Lung (tissue), 12 donors: ENCODE measurements around the gene HBG1. TPM values are rescaled to one million over a fixed set of nuclear protein-coding genes. Genes with fewer than 3 reads are reported as not detected.

Experiments
- ATAC-seq: fragments of 200-7000 bp; cut with Tn5 transposase; one replicate; pipeline ENCODE4 v1.9.1; 2020; ENCODE audit warnings: moderate number of reproducible peaks; ENCODE audit not compliant: insufficient read depth, low FRiP score
- DNase-seq, 3 donors: peaks; one replicate each; pipeline ENCODE4 v3.0.0-alpha.2; 2013 to 2017
- H3K27ac ChIP-seq, 2 donors: one replicate each; pipeline ENCODE4 v1.5.1; 2013; ENCODE audit warnings: mild to moderate bottlenecking in 2 of 2, moderate library complexity in 2 of 2, control low read depth in 1 of 2, inconsistent platforms in 1 of 2, low read depth in 1 of 2, low read length in 1 of 2
- H3K27me3 ChIP-seq, 3 donors: one replicate each; pipeline ENCODE4 v1.5.1; 2013; ENCODE audit warnings: low read length in 2 of 3; ENCODE audit not compliant: control insufficient read depth in 3 of 3, insufficient read depth in 3 of 3
- H3K36me3 ChIP-seq, 4 donors: one replicate each; pipeline ENCODE4 v1.5.1; 2013; ENCODE audit warnings: low read length in 4 of 4, mild to moderate bottlenecking in 1 of 4, moderate library complexity in 1 of 4; ENCODE audit not compliant: control insufficient read depth in 4 of 4, insufficient read depth in 4 of 4
- H3K4me1 ChIP-seq, 5 donors: one replicate each; pipeline ENCODE4 v1.5.1; 2013; ENCODE audit warnings: low read length in 5 of 5, mild to moderate bottlenecking in 2 of 5, moderate library complexity in 1 of 5; ENCODE audit not compliant: control insufficient read depth in 5 of 5, insufficient read depth in 5 of 5
- H3K4me3 ChIP-seq: one replicate; pipeline ENCODE4 v1.5.1; 2013; ENCODE audit warnings: mild to moderate bottlenecking, control low read depth, moderate library complexity
- H3K9ac ChIP-seq, 2 donors: one replicate each; pipeline ENCODE4 v1.5.1; 2013; ENCODE audit warnings: low read length in 2 of 2, control low read depth in 1 of 2; ENCODE audit not compliant: insufficient read depth in 1 of 2
- H3K9me3 ChIP-seq, 4 donors: one replicate each; pipeline ENCODE4 v1.5.1; 2013; ENCODE audit warnings: low read length in 3 of 4, mild to moderate bottlenecking in 1 of 4, moderate library complexity in 1 of 4; ENCODE audit not compliant: control insufficient read depth in 4 of 4, insufficient read depth in 3 of 4
- WGBS, 2 donors: extraction: QIAGEN DNeasy Blood & Tissue Kit; methylation state at CpG; one replicate each; pipeline ENCODE4 v1.1.7; 2013; 5-methylcytosine and 5-hydroxymethylcytosine counted together
- polyA plus RNA-seq, 2 donors: library from polyadenylated mRNA; stranded (reverse); fragments of 200-250 nt; gene quantifications; one replicate each; pipeline ENCODE4 v1.2.1, GENCODE V29; 2013
- total RNA-seq, 2 donors: library from RNA; depleted of rRNA in 1 of 2; stranded (reverse); fragments of >200 nt in 1 of 2; gene quantifications; one replicate each; pipeline ENCODE4 v1.2.1, GENCODE V29; 2014 to 2021
- TF ChIP-seq, protein P1 (sequence below): IDR thresholded peaks from 2 replicates; pipeline ENCODE4 v1.5.1; 2012; ENCODE audit warnings: mild to moderate bottlenecking; ENCODE audit errors: control extremely low read depth, extremely low read depth
- donor health status: control.
- donor health status: control.
- donor health status: Bipolar disorder and iron deficiency.
- donor health status: healthy.
- donor health status: DM: yes; HTN: yes; CAD: no.

The HBG1 gene
- total and polyA plus RNA-seq, 4 donors: 0.56 to 60.9 (median 1.6) TPM; not detected in 1

DNA sequence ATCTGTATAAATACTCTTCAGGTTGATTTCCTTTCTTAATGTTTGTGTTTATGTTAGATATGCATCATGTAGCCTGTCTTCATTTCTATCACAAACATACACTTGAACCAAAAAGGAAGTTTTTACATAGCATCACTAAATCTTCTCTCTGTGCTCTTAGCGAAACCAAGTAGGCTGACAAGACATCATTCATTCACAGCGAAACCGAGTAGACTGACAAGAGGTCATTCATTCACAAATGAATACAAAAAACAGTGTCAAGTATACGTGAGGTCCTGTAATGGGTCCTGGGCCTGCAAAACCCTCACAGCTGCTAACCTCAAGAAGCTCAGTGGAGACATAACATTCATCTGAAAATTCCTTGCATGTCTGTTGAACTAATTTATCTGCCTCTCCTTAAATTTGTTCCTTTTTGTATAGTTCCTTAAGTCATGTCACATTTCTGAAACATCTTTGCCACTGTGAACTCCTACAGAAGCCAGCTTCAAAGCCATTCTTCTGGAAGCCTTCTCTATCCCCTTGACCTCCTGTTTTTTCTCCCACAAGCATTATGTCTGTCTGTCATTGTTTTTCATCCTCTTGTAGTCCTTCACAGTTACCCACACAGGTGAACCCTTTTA is 29.9 kb upstream of the HBG1 start:
- H3K4me3 ChIP-seq: no peak overlapping the region
- no peak for DNase-seq

DNA sequence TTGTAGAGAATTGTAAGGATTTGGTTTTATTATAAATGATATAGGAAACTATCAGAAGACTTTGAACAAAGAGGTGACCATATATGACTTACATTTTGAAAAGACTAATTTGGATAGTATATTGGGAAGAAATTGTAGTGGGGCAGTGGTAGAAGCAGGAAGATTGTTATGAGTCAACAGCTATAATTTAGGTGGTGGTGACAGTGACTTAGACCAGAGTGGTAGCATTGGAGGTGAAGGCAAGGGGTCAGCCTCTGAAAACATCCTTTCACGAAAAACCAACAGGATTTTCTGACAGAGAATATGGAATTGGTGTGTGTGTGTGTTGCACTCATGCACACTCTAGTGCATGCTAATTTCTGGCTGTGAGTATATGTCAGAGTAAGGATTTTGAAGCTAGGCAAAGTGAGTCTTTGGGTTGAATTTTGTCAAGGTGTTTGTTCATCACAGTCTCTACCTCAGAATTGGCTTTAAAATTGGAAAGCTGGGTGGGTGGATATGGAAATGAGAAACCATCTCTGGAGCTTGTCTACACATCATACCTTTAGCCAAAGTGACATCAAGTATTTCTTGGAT is 28.2 kb upstream of the HBG1 start:
- H3K4me1 ChIP-seq: no peaks in the 10 kb centered on the region
- ATAC-seq (no peak), DNase-seq (no peak)
- no peak overlapping the region for H3K4me3 ChIP-seq
- WGBS, 2 donors: 38 to 87% methylated on average over 1 of the region's 1 CpG
- TF ChIP-seq, protein P1, sequence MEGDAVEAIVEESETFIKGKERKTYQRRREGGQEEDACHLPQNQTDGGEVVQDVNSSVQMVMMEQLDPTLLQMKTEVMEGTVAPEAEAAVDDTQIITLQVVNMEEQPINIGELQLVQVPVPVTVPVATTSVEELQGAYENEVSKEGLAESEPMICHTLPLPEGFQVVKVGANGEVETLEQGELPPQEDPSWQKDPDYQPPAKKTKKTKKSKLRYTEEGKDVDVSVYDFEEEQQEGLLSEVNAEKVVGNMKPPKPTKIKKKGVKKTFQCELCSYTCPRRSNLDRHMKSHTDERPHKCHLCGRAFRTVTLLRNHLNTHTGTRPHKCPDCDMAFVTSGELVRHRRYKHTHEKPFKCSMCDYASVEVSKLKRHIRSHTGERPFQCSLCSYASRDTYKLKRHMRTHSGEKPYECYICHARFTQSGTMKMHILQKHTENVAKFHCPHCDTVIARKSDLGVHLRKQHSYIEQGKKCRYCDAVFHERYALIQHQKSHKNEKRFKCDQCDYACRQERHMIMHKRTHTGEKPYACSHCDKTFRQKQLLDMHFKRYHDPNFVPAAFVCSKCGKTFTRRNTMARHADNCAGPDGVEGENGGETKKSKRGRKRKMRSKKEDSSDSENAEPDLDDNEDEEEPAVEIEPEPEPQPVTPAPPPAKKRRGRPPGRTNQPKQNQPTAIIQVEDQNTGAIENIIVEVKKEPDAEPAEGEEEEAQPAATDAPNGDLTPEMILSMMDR: no peak
- no peaks in the 10 kb centered on the region for H3K36me3 ChIP-seq
- H3K9ac ChIP-seq: no peak overlapping the region
- no peaks in the 10 kb centered on the region for H3K9me3 ChIP-seq
- H3K27me3 ChIP-seq: no peaks in the 10 kb centered on the region
- no peak overlapping the region for H3K27ac ChIP-seq

More for the DNA sequence above, 29.9 kb upstream of the HBG1 start:
- TF ChIP-seq, protein P1: no peak
- Histone ChIP-seq H3K9ac (no peak overlapping the region), H3K4me1 (no peaks in the 10 kb centered on the region), H3K27ac (no peak overlapping the region), H3K9me3 (no peaks in the 10 kb centered on the region), H3K27me3 (no peaks in the 10 kb centered on the region), H3K36me3 (no peaks in the 10 kb centered on the region)
- WGBS, 2 donors: 80 to 82% methylated on average over 4 of the region's 4 CpGs
- ATAC-seq: no peak

DNA sequence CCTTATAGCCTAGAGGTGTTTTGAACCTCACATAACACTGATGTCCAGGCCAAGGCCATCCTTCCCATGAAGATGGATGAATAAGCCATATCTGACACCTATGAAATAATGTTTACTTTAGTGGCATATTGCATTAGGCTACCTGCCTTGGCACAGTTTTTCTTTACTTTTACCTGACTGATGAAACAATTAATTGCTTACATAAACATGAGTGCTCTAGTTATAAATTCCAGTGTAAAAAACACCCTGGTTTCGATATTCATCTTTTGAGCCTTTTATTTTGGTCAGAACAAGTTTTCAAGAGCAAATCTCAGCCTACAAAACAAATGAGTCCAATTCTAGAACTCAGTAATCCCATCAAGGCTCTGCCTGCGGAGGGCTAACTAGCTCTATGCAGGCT is 27.0 kb upstream of the HBG1 start:
- H3K36me3 ChIP-seq: no peaks in the 10 kb centered on the region
- TF ChIP-seq, protein P1: no peak
- no peak for ATAC-seq
- no peak overlapping the region for H3K4me3 ChIP-seq
- no peaks in the 10 kb centered on the region for H3K4me1 ChIP-seq
- no peak for DNase-seq
- no peak overlapping the region for H3K27ac ChIP-seq
- WGBS, 2 donors: 82 to 85% methylated on average over 2 of the region's 2 CpGs
- H3K9ac ChIP-seq: no peak overlapping the region
- H3K27me3 ChIP-seq: no peaks in the 10 kb centered on the region
- no peaks in the 10 kb centered on the region for H3K9me3 ChIP-seq
